ENCODE data around the gene NHLH2.

- TF ChIP-seq POLR2AphosphoS5 (IDR thresholded peaks at IDR 0.05; ENCODE audit: low read depth, low read length) (no peak), TAF1 (IDR thresholded peaks at IDR 0.05; ENCODE audit: borderline replicate concordance, insufficient read depth, low read length) (no peak)
Measured at GRCh38 chr1:115882913-115883902, 42.3 kb upstream of the NHLH2 start.
